ENCODE data around the gene WDR18.

DNA sequence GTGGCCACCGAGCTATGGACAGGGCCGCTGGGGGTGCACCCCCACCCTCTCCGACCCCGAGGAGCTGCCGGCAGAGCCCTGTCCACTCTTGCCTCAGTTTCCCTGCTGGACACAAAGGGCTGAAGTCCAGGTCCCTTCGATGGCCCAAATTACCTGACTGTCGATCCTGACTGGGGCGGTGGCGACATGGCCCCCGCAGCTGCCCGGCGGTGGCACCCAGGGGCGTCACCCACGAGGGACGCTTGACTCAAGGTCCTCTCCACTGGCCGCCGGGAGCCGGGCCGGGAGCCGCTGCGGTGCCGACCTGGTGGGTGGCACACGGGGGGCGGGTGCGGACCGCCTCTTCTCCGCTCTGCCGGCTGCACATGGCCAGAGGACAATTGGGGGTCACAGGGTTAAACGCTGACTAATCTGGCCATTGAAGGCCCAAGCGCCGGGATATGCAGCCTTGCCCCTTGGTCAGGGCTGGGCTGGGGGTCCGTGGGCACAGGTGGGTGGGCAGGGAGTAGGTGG is 42.0 kb upstream of the WDR18 start:
- TF ChIP-seq, protein P1, sequence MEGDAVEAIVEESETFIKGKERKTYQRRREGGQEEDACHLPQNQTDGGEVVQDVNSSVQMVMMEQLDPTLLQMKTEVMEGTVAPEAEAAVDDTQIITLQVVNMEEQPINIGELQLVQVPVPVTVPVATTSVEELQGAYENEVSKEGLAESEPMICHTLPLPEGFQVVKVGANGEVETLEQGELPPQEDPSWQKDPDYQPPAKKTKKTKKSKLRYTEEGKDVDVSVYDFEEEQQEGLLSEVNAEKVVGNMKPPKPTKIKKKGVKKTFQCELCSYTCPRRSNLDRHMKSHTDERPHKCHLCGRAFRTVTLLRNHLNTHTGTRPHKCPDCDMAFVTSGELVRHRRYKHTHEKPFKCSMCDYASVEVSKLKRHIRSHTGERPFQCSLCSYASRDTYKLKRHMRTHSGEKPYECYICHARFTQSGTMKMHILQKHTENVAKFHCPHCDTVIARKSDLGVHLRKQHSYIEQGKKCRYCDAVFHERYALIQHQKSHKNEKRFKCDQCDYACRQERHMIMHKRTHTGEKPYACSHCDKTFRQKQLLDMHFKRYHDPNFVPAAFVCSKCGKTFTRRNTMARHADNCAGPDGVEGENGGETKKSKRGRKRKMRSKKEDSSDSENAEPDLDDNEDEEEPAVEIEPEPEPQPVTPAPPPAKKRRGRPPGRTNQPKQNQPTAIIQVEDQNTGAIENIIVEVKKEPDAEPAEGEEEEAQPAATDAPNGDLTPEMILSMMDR (IDR thresholded peaks at IDR 0.05; ENCODE audit: low read depth, low read length, missing input control): no peak
- TF ChIP-seq, protein P2, sequence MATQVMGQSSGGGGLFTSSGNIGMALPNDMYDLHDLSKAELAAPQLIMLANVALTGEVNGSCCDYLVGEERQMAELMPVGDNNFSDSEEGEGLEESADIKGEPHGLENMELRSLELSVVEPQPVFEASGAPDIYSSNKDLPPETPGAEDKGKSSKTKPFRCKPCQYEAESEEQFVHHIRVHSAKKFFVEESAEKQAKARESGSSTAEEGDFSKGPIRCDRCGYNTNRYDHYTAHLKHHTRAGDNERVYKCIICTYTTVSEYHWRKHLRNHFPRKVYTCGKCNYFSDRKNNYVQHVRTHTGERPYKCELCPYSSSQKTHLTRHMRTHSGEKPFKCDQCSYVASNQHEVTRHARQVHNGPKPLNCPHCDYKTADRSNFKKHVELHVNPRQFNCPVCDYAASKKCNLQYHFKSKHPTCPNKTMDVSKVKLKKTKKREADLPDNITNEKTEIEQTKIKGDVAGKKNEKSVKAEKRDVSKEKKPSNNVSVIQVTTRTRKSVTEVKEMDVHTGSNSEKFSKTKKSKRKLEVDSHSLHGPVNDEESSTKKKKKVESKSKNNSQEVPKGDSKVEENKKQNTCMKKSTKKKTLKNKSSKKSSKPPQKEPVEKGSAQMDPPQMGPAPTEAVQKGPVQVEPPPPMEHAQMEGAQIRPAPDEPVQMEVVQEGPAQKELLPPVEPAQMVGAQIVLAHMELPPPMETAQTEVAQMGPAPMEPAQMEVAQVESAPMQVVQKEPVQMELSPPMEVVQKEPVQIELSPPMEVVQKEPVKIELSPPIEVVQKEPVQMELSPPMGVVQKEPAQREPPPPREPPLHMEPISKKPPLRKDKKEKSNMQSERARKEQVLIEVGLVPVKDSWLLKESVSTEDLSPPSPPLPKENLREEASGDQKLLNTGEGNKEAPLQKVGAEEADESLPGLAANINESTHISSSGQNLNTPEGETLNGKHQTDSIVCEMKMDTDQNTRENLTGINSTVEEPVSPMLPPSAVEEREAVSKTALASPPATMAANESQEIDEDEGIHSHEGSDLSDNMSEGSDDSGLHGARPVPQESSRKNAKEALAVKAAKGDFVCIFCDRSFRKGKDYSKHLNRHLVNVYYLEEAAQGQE (IDR thresholded peaks at IDR 0.05): no peak
